Fibroblast of skin of right quadriceps (primary cell): ENCODE results near the gene C10orf71.

Experiments
- DNase-seq: peaks from one replicate; pipeline ENCODE4 v3.0.0-alpha.2; 2013

C10orf71 gene

GRCh38 chr10:49362596-49363260, 63.8 kb downstream of the C10orf71 start:
- DNase-seq, result no peak

- no peak for DNase-seq
Measured at GRCh38 chr10:49363309-49364031, 64.5 kb downstream of the C10orf71 start.

- DNase-seq, result no peak
Measured at GRCh38 chr10:49364051-49364450, 65.1 kb downstream of the C10orf71 start.

- no peak for DNase-seq
Measured at GRCh38 chr10:49364747-49365146, 65.8 kb downstream of the C10orf71 start.

- DNase-seq, result no peak
Measured at GRCh38 chr10:49365275-49365674, 66.3 kb downstream of the C10orf71 start.

GRCh38 chr10:49365675-49366415, 66.9 kb downstream of the C10orf71 start:
- no peak for DNase-seq

- no peak for DNase-seq
Measured at GRCh38 chr10:49366460-49366859, 67.5 kb downstream of the C10orf71 start.

- no peak for DNase-seq
Measured at GRCh38 chr10:49367600-49367999, 68.6 kb downstream of the C10orf71 start.

- DNase-seq, result no peak
Measured at GRCh38 chr10:49368256-49368655, 69.3 kb downstream of the C10orf71 start.

GRCh38 chr10:49369216-49370162, 70.5 kb downstream of the C10orf71 start:
- DNase-seq, result peak; percentile 13

GRCh38 chr10:49370326-49371100, 71.5 kb downstream of the C10orf71 start:
- no peak for DNase-seq

GRCh38 chr10:49371967-49372366, 73.0 kb downstream of the C10orf71 start:
- DNase-seq, result no peak

- no peak for DNase-seq
Measured at GRCh38 chr10:49373361-49373760, 74.4 kb downstream of the C10orf71 start.

GRCh38 chr10:49374740-49375139, 75.8 kb downstream of the C10orf71 start:
- DNase-seq, result no peak

GRCh38 chr10:49375611-49376010, 76.6 kb downstream of the C10orf71 start:
- DNase-seq, result no peak
